ENCODE measurements around the gene RTF2.
"Not testable (repeated sequence)": the region's sequence is repeated elsewhere in the genome, so short reads cannot be mapped to it uniquely, and the experiment has no call there.

DNA sequence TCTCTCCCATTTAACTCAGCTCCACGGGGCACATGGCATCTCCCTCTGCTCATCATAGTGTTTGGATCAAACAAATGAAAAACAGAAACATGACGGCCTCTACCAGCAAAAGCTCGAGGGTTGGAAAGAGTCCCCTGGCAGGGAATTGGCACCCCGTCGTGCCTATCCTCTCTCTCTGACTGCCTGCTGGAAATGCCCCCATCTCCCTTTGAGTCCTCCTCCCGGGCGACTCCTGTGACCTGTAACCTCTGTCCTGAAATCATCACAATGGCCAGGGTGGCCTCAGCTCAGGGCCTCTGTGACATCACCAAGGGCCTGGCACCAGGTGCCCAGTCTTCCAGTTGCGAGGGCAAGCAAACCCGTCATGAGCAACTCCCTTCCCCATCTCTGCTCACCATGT lies 64.5 kb downstream of the RTF2 start, which contains the start of gene FAM209B:
- TF ChIP-seq, protein P1, sequence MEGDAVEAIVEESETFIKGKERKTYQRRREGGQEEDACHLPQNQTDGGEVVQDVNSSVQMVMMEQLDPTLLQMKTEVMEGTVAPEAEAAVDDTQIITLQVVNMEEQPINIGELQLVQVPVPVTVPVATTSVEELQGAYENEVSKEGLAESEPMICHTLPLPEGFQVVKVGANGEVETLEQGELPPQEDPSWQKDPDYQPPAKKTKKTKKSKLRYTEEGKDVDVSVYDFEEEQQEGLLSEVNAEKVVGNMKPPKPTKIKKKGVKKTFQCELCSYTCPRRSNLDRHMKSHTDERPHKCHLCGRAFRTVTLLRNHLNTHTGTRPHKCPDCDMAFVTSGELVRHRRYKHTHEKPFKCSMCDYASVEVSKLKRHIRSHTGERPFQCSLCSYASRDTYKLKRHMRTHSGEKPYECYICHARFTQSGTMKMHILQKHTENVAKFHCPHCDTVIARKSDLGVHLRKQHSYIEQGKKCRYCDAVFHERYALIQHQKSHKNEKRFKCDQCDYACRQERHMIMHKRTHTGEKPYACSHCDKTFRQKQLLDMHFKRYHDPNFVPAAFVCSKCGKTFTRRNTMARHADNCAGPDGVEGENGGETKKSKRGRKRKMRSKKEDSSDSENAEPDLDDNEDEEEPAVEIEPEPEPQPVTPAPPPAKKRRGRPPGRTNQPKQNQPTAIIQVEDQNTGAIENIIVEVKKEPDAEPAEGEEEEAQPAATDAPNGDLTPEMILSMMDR (IDR thresholded peaks at IDR 0.05; ENCODE audit: poor library complexity, severe bottlenecking): not testable (repeated sequence)
- not testable (repeated sequence) for TF ChIP-seq EZH2 (IDR thresholded peaks at IDR 0.05; ENCODE audit: borderline replicate concordance, insufficient read depth, low read length, poor library complexity, severe bottlenecking)
